Neuronal stem cell (in vitro differentiated cells): ENCODE results near the gene EMC9.

Experiments used
- DNase-seq: peaks from one replicate; pipeline ENCODE4 v3.0.0-alpha.2; 2013; ENCODE audit warnings: low spot score
- H2AFZ ChIP-seq: one replicate; pipeline ENCODE4 v1.6.1; 2013; ENCODE audit warnings: mild to moderate bottlenecking, low read length, inconsistent platforms
- H2AK5ac ChIP-seq: 2 replicates; pipeline ENCODE4 v1.6.1; 2013; ENCODE audit warnings: low read depth, mild to moderate bottlenecking, inconsistent platforms, low read length, moderate library complexity, mixed read lengths
- H2BK120ac ChIP-seq: 2 replicates; pipeline ENCODE4 v1.6.1; 2013; ENCODE audit warnings: low read depth, mild to moderate bottlenecking, inconsistent platforms, low read length, moderate library complexity, mixed read lengths
- H2BK12ac ChIP-seq: one replicate; pipeline ENCODE4 v1.6.1; 2013; ENCODE audit warnings: low read length, inconsistent platforms
- H2BK15ac ChIP-seq: 2 replicates; pipeline ENCODE4 v1.6.1; 2013; ENCODE audit warnings: mild to moderate bottlenecking, low read length, inconsistent platforms, mixed read lengths
- H2BK5ac ChIP-seq: one replicate; pipeline ENCODE4 v1.6.1; 2013; ENCODE audit warnings: inconsistent platforms, mild to moderate bottlenecking, low read length, moderate library complexity
- H3K14ac ChIP-seq: one replicate; pipeline ENCODE4 v1.6.1; 2013; ENCODE audit warnings: low read length, inconsistent platforms
- H3K18ac ChIP-seq: 2 replicates; pipeline ENCODE4 v1.6.1; 2013; ENCODE audit warnings: low read length, inconsistent platforms
- H3K23ac ChIP-seq: 2 replicates; pipeline ENCODE4 v1.6.1; 2013; ENCODE audit warnings: low read depth, mild to moderate bottlenecking, mixed read lengths, low read length, inconsistent platforms; ENCODE audit not compliant: poor library complexity
- H3K27ac ChIP-seq: replicated peaks from 3 replicates; pipeline ENCODE4 v1.5.1; 2013; ENCODE audit warnings: low read length, inconsistent platforms
- H3K27me3 ChIP-seq, 3 experiments: 2 replicates each; pipeline ENCODE4 v1.6.1; 2013; ENCODE audit warnings: low read length in 3 of 3, mild to moderate bottlenecking in 2 of 3, inconsistent platforms in 1 of 3, low read depth in 1 of 3, mixed read lengths in 1 of 3, moderate library complexity in 1 of 3; ENCODE audit not compliant: control insufficient read depth in 3 of 3, insufficient read depth in 3 of 3
- H3K36me3 ChIP-seq, 2 donors: replicated peaks in 1 of 2; 2 replicates each; pipeline ENCODE4 v1.6.1; 2013; ENCODE audit warnings: low read length in 2 of 2; ENCODE audit not compliant: control insufficient read depth in 2 of 2, insufficient read depth in 2 of 2
- H3K4ac ChIP-seq: 2 replicates; pipeline ENCODE4 v1.6.1; 2013; ENCODE audit warnings: inconsistent platforms, mild to moderate bottlenecking, low read length, moderate library complexity
- H3K4me1 ChIP-seq, 2 donors: 1 replicate in 1 of 2; 2 replicates in 1 of 2; pipeline ENCODE4 v1.6.1; 2013; ENCODE audit warnings: low read length in 2 of 2, low read depth in 1 of 2; ENCODE audit not compliant: control insufficient read depth in 2 of 2, insufficient read depth in 1 of 2
- H3K4me2 ChIP-seq: one replicate; pipeline ENCODE4 v1.6.1; 2013; ENCODE audit warnings: mild to moderate bottlenecking, low read length, inconsistent platforms; ENCODE audit not compliant: insufficient read depth, poor library complexity, severe bottlenecking
- H3K4me3 ChIP-seq, 2 donors: 2 replicates each; pipeline ENCODE4 v1.5.1; 2013; ENCODE audit warnings: low read length in 2 of 2, mild to moderate bottlenecking in 2 of 2, inconsistent platforms in 1 of 2, moderate library complexity in 1 of 2
- H3K79me1 ChIP-seq: one replicate; pipeline ENCODE4 v1.6.1; 2013; ENCODE audit warnings: low read depth, mild to moderate bottlenecking, inconsistent platforms, low read length, moderate library complexity
- H3K9ac ChIP-seq: one replicate; pipeline ENCODE4 v1.6.1; 2013; ENCODE audit warnings: mild to moderate bottlenecking, low read depth, low read length, inconsistent platforms; ENCODE audit not compliant: poor library complexity
- H3K9me3 ChIP-seq, 2 donors: replicated peaks in 1 of 2; 2 replicates each; pipeline versions ENCODE3 to v1.6.1; 2013; ENCODE audit warnings: low read length in 2 of 2, mild to moderate bottlenecking in 2 of 2, inconsistent platforms in 1 of 2, low read depth in 1 of 2, mixed read lengths in 1 of 2, moderate library complexity in 1 of 2; ENCODE audit not compliant: control insufficient read depth in 2 of 2, insufficient read depth in 1 of 2
- H4K8ac ChIP-seq: one replicate; pipeline ENCODE4 v1.6.1; 2013; ENCODE audit warnings: low read depth, mild to moderate bottlenecking, inconsistent platforms, low read length, moderate library complexity
- H4K91ac ChIP-seq: one replicate; pipeline ENCODE4 v1.6.1; 2013; ENCODE audit warnings: low read length, low read depth, mild to moderate bottlenecking, inconsistent platforms; ENCODE audit not compliant: poor library complexity
- WGBS, 2 donors: extraction: QIAGEN DNeasy Blood & Tissue Kit; methylation state at CpG; one replicate each; pipeline ENCODE4 v1.1.7; 2013; ENCODE audit warnings: missing lambda C conversion rate in 2 of 2, mixed read lengths in 1 of 2; ENCODE audit not compliant: insufficient read length in 2 of 2, insufficient replicate concordance in 1 of 2; ENCODE audit errors: extremely low coverage in 2 of 2; 5-methylcytosine and 5-hydroxymethylcytosine counted together

The EMC9 gene

GRCh38 chr14:24096545-24097181 lies 44.7 kb downstream of the EMC9 start:
- Histone ChIP-seq H3K36me3 (peaks cover 18 to 31% of the 10 kb centered on the region in 2 donors), H2AFZ (no peak overlapping the region), H2BK5ac (no peak overlapping the region), H3K14ac (no peak overlapping the region), H2BK15ac (no peak overlapping the region), H3K4me3 (no peak overlapping the region), H3K4ac (no peak overlapping the region), H3K27ac (no peak overlapping the region), H3K9ac (no peak overlapping the region), H2AK5ac (no peak overlapping the region), H3K79me1 (no peaks in the 10 kb centered on the region), H2BK120ac (no peak overlapping the region), H4K91ac (no peak overlapping the region), H3K18ac (no peak overlapping the region), H3K9me3 (no peaks in the 10 kb centered on the region), H3K27me3 (no peaks in the 10 kb centered on the region), H4K8ac (no peak overlapping the region), H3K4me1 (peaks cover 11% of the 10 kb centered on the region in 2 donors), H3K23ac (no peak overlapping the region), H2BK12ac (no peak overlapping the region), H3K4me2 (no peak overlapping the region)
- WGBS, 2 donors: no CpG with 5 or more reads among the region's 8 CpGs
- no peak for DNase-seq

GRCh38 chr14:24095271-24096068 lies 45.9 kb downstream of the EMC9 start:
- no peak overlapping the region for H4K91ac ChIP-seq

GRCh38 chr14:24094841-24095270 lies 46.5 kb downstream of the EMC9 start:
- Histone ChIP-seq H3K23ac (no peak overlapping the region), H2AFZ (peak overlapping the region; percentile 97), H3K27ac (no peak overlapping the region), H4K8ac (peak overlapping the region; percentile 29), H2BK15ac (peak overlapping the region; percentile 79), H3K36me3 (peaks cover 16 to 17% of the 10 kb centered on the region in 2 donors), H3K9me3 (no peaks in the 10 kb centered on the region), H3K27me3 (no peaks in the 10 kb centered on the region), H2BK12ac (no peak overlapping the region), H4K91ac (no peak overlapping the region), H3K9ac (peak overlapping the region; percentile 91), H3K4me2 (peak overlapping the region; percentile 83), H3K79me1 (no peaks in the 10 kb centered on the region), H3K4me1 (peaks cover 14% of the 10 kb centered on the region in 2 donors), H2BK120ac (peak overlapping the region; percentile 81), H2BK5ac (peak overlapping the region; percentile 66), H3K18ac (peak overlapping the region; percentile 95), H3K4me3 (peak overlapping the region; percentile 73 to 92), H3K4ac (no peak overlapping the region), H2AK5ac (peak overlapping the region; percentile 64), H3K14ac (peak overlapping the region; percentile 64)
- no peak for DNase-seq
- no CpG with 5 or more reads among the region's 14 CpGs for WGBS, 2 donors

More at GRCh38 chr14:24095271-24096068, 45.9 kb downstream of the EMC9 start:
- H4K8ac ChIP-seq: no peak overlapping the region
- H3K9me3 ChIP-seq: no peaks in the 10 kb centered on the region
- no peak overlapping the region for H2BK12ac ChIP-seq
- H2AFZ ChIP-seq: peak overlapping the region; percentile 97
- DNase-seq: no peak
- no peak overlapping the region for H2BK120ac ChIP-seq
- H3K9ac ChIP-seq: no peak overlapping the region
- peak overlapping the region; percentile 73 to 92 for H3K4me3 ChIP-seq
- peak overlapping the region; percentile 95 for H3K18ac ChIP-seq
- no peaks in the 10 kb centered on the region for H3K79me1 ChIP-seq
- no CpG with 5 or more reads among the region's 12 CpGs for WGBS, 2 donors
- peak overlapping the region; percentile 83 for H3K4me2 ChIP-seq
- no peak overlapping the region for H3K14ac ChIP-seq
- H2BK15ac ChIP-seq: peak overlapping the region; percentile 17
- H3K4ac ChIP-seq: no peak overlapping the region
- H3K23ac ChIP-seq: no peak overlapping the region
- peaks cover 18 to 23% of the 10 kb centered on the region in 2 donors for H3K36me3 ChIP-seq
- H2AK5ac ChIP-seq: peak overlapping the region; percentile 18
- peaks cover 11% of the 10 kb centered on the region in 2 donors for H3K4me1 ChIP-seq
- H2BK5ac ChIP-seq: peak overlapping the region; percentile 4
- no peaks in the 10 kb centered on the region for H3K27me3 ChIP-seq
- H3K27ac ChIP-seq: no peak overlapping the region
